Measurements from ENCODE around the gene SPRED1.
A peak's percentile ranks its signal among the peaks of the same experiment; 100 is the strongest.

Gene SPRED1

GRCh38 chr15:38285456-38285855 lies 32.8 kb downstream of the SPRED1 start:
- no peak for FAIRE-seq

- no peak for FAIRE-seq
Measured at GRCh38 chr15:38294126-38294525, 41.5 kb downstream of the SPRED1 start.

GRCh38 chr15:38297623-38298388 lies 45.2 kb downstream of the SPRED1 start:
- FAIRE-seq = no peak

- FAIRE-seq = no peak
Measured at GRCh38 chr15:38299216-38299615, 46.6 kb downstream of the SPRED1 start.

- no peak for FAIRE-seq
Measured at GRCh38 chr15:38300395-38300794, 47.8 kb downstream of the SPRED1 start.

- no peak for FAIRE-seq
Measured at GRCh38 chr15:38304481-38304880, 51.8 kb downstream of the SPRED1 start.

- no peak for FAIRE-seq
Measured at GRCh38 chr15:38307251-38307650, 54.6 kb downstream of the SPRED1 start.

- no peak for FAIRE-seq
Measured at GRCh38 chr15:38307861-38308641, 55.4 kb downstream of the SPRED1 start.

GRCh38 chr15:38308797-38309196 lies 56.2 kb downstream of the SPRED1 start:
- no peak for FAIRE-seq

GRCh38 chr15:38312190-38312589 lies 59.6 kb downstream of the SPRED1 start:
- FAIRE-seq = no peak

GRCh38 chr15:38316311-38316710 lies 63.7 kb downstream of the SPRED1 start:
- FAIRE-seq = no peak

GRCh38 chr15:38320181-38320580 lies 67.5 kb downstream of the SPRED1 start:
- FAIRE-seq = no peak

GRCh38 chr15:38320866-38321265 lies 68.2 kb downstream of the SPRED1 start:
- FAIRE-seq = peak; percentile 6

- FAIRE-seq = no peak
Measured at GRCh38 chr15:38323895-38324294, 71.3 kb downstream of the SPRED1 start.

GRCh38 chr15:38324939-38325647 lies 72.5 kb downstream of the SPRED1 start:
- FAIRE-seq = no peak

- no peak for FAIRE-seq
Measured at GRCh38 chr15:38325648-38325990, 73.0 kb downstream of the SPRED1 start.

- no peak for FAIRE-seq
Measured at GRCh38 chr15:38332711-38333110, 80.1 kb downstream of the SPRED1 start.

GRCh38 chr15:38335116-38335515 lies 82.5 kb downstream of the SPRED1 start:
- no peak for FAIRE-seq

GRCh38 chr15:38344351-38344750 lies 91.7 kb downstream of the SPRED1 start:
- FAIRE-seq = no peak

- FAIRE-seq = no peak
Measured at GRCh38 chr15:38349251-38349650, 96.6 kb downstream of the SPRED1 start.

GRCh38 chr15:38351466-38351865 lies 98.8 kb downstream of the SPRED1 start:
- no peak for FAIRE-seq

- FAIRE-seq = peak; percentile 81
Measured at GRCh38 chr15:38354315-38354929, 101.8 kb downstream of the SPRED1 start.

- FAIRE-seq = no peak
Measured at GRCh38 chr15:38362355-38362754, 109.7 kb downstream of the SPRED1 start.
